Uterus (tissue), 2 donors: ENCODE results near the gene MACROD1.

Experiments used
- POLR2A ChIP-seq, 2 donors: fragments of 450-650 bp; IDR thresholded peaks; one replicate each; pipeline ENCODE4 v1.6.1; 2016; ENCODE audit warnings: antibody characterized with exemption in 2 of 2, mild to moderate bottlenecking in 1 of 2, moderate library complexity in 1 of 2
- TF ChIP-seq, protein P1 (sequence below), 4 experiments: fragments of 200-600 bp in 2 of 4; fragments of 450-650 bp in 2 of 4; sonication (generic) in 2 of 4; IDR thresholded peaks; one replicate each; pipeline ENCODE4 v1.5.1; 2016 to 2019; ENCODE audit warnings: antibody characterized with exemption in 4 of 4, mild to moderate bottlenecking in 2 of 4, moderate library complexity in 1 of 4

DNA sequence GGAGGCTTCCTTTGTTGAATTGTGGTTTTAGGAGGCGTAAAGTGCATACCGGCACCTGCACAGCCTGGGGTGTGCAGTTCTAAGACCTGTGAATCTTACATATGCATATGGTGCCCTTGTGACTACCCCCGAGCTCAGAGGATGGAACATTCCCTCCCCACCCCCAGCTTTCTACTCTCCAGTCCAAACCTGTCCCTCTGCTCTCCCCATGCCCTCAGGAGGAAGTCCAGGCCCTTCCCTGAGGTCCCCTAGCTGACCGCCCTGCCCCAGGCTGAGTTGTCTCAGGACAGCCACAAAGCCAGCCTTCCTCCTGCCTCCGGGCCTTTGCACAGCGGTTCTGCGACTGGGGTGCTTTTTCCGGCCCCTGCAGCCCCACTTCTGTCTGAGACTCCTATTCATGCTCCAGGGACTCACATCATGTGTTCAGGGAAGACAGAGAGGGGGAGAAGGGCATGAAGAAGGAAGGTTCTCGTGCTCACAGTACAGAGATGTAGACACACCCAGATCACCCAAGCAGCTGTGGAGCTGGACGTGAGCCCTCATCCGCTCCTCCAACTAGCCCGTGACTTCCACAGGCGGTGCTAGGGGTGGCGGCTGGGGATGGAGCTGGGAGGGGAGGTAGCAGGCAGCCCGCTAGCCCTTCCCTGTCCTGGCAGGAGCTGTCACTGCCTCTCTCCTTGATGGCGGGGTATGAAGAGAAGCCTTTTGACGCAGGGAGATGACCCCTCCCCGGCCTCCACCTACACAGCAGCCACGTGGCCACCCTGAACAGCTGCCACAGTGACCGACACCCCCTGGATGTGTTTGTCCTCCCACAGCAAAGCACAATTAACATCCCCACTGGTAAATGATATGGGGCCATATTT lies 79.4 kb downstream of the MACROD1 start:
- TF ChIP-seq POLR2A (IDR thresholded peaks at IDR 0.05), result no peak
- TF ChIP-seq, protein P1, sequence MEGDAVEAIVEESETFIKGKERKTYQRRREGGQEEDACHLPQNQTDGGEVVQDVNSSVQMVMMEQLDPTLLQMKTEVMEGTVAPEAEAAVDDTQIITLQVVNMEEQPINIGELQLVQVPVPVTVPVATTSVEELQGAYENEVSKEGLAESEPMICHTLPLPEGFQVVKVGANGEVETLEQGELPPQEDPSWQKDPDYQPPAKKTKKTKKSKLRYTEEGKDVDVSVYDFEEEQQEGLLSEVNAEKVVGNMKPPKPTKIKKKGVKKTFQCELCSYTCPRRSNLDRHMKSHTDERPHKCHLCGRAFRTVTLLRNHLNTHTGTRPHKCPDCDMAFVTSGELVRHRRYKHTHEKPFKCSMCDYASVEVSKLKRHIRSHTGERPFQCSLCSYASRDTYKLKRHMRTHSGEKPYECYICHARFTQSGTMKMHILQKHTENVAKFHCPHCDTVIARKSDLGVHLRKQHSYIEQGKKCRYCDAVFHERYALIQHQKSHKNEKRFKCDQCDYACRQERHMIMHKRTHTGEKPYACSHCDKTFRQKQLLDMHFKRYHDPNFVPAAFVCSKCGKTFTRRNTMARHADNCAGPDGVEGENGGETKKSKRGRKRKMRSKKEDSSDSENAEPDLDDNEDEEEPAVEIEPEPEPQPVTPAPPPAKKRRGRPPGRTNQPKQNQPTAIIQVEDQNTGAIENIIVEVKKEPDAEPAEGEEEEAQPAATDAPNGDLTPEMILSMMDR (IDR thresholded peaks at IDR 0.05), result no peak
